PC-9 (cell line): ENCODE results near the gene ATP2C2.
"Not testable (repeated sequence)": the region's sequence is repeated elsewhere in the genome, so short reads cannot be mapped to it uniquely, and the experiment has no call there.

Experiments used
- CTCF ChIP-seq: fragments of 200-600 bp; sonication (generic); conservative IDR thresholded peaks from 2 replicates; pipeline ENCODE4 v1.6.1; 2017; ENCODE audit warnings: mixed run types, antibody characterized with exemption, mild to moderate bottlenecking, moderate library complexity
- EZH2 ChIP-seq: fragments of 200-600 bp; sonication (generic); IDR thresholded peaks from 2 replicates; pipeline ENCODE4 v1.8.0; 2017; ENCODE audit warnings: antibody characterized with exemption, low read depth

- TF ChIP-seq CTCF, EZH2: not testable (repeated sequence)
Observed at GRCh38 chr16:84420556-84420955, 52.2 kb downstream of the ATP2C2 start.
